HFFc6 (cell line): ENCODE measurements around the gene LYSMD3. TPM values are rescaled to one million over a fixed set of nuclear protein-coding genes. Genes with fewer than 3 reads are reported as not detected.

Source experiments
- DNase-seq: peaks from one replicate; pipeline ENCODE4 v3.0.0-alpha.2; 2018
- H3K27ac Mint-ChIP-seq: 2 replicates; pipeline ENCODE4 v1.8.0; 2020; ENCODE audit warnings: mild to moderate bottlenecking, mixed read lengths
- H3K27me3 Mint-ChIP-seq: 2 replicates; pipeline ENCODE4 v1.8.0; 2021; ENCODE audit warnings: mild to moderate bottlenecking, moderate library complexity, mixed read lengths; ENCODE audit not compliant: insufficient read depth
- H3K36me3 Mint-ChIP-seq: 2 replicates; pipeline ENCODE4 v1.8.0; 2021; ENCODE audit warnings: low read depth, mixed read lengths
- H3K4me1 Mint-ChIP-seq: 2 replicates; pipeline ENCODE4 v1.8.0; 2020; ENCODE audit warnings: low read depth, mixed read lengths
- H3K4me3 Mint-ChIP-seq: 2 replicates; pipeline ENCODE4 v1.8.0; 2020; ENCODE audit warnings: mild to moderate bottlenecking, moderate library complexity, mixed read lengths
- H3K9me3 Mint-ChIP-seq: 2 replicates; pipeline ENCODE4 v1.8.0; 2020; ENCODE audit warnings: mild to moderate bottlenecking, mixed read lengths
- total RNA-seq, 6 experiments: library from RNA; stranded (reverse); fragmentation: NEBNext Ultra II Directional; extraction: Animal tissue kit (Norgen Biotek cat#: 25700); gene quantifications; 2 replicates in 1 of 6; 3 replicates in 5 of 6; pipeline ENCODE4 v1.2.3, GENCODE V29; 2021
- TF ChIP-seq, protein P1 (sequence below): fragments of 200-600 bp; sonication (generic); IDR thresholded peaks from 2 replicates; pipeline ENCODE4 v1.5.0; 2021; ENCODE audit warnings: antibody characterized with exemption, mild to moderate bottlenecking

Gene LYSMD3
- total RNA-seq, 6 experiments from 2014 or later = 28.5 to 34.8 (median 31.6) TPM

DNA sequence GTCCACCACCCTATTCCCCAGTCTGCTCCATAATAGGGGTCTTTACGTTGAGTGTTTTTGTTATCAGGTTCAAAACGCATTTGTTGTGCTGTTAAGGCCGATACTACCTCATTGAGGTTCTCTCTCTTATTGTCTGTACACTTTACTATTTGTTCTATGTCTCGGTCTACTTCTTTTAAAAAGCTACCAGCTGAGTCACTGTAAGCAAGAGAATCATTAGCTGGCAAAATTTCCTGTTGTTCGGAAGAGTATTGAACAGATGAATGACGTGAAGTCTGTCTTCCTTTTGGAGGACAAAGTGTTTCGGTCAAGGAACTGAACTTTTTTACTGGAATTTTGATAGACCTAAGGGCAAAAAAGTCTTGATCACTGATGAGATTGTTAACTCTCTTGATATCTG lies 10.3 kb downstream of the LYSMD3 start:
- TF ChIP-seq, protein P1, sequence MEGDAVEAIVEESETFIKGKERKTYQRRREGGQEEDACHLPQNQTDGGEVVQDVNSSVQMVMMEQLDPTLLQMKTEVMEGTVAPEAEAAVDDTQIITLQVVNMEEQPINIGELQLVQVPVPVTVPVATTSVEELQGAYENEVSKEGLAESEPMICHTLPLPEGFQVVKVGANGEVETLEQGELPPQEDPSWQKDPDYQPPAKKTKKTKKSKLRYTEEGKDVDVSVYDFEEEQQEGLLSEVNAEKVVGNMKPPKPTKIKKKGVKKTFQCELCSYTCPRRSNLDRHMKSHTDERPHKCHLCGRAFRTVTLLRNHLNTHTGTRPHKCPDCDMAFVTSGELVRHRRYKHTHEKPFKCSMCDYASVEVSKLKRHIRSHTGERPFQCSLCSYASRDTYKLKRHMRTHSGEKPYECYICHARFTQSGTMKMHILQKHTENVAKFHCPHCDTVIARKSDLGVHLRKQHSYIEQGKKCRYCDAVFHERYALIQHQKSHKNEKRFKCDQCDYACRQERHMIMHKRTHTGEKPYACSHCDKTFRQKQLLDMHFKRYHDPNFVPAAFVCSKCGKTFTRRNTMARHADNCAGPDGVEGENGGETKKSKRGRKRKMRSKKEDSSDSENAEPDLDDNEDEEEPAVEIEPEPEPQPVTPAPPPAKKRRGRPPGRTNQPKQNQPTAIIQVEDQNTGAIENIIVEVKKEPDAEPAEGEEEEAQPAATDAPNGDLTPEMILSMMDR = no peak
- H3K27me3 Mint-ChIP-seq = no peaks in the 10 kb centered on the region
- no peak for DNase-seq
- H3K4me3 Mint-ChIP-seq = no peak overlapping the region
- peaks cover 30% of the 10 kb centered on the region for H3K4me1 Mint-ChIP-seq
- no peaks in the 10 kb centered on the region for H3K9me3 Mint-ChIP-seq
- peaks cover 53% of the 10 kb centered on the region for H3K36me3 Mint-ChIP-seq
- H3K27ac Mint-ChIP-seq = 0 out of 2 replicates have a peak overlapping the region, but pooled peaks have one; percentile 5

DNA sequence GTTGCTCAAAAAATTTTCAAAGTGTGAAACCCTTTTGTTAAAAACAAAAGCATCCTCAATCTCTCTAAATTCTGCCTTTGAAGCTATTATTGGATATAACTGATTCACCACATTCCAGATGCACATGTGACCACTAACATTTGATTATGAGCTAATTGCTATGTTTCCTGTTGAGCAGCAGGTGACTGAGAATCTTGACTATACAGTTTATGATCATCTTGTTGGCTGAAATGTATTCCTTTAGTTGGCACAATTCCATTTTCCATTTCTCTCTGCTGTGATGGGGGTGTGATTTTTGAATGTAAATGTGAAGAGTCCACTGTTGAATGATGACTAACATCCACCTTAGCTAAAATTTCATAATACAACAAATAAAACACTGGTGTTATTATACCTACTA lies 10.7 kb downstream of the LYSMD3 start:
- H3K4me3 Mint-ChIP-seq = peak overlapping the region; percentile 31
- no peaks in the 10 kb centered on the region for H3K9me3 Mint-ChIP-seq
- H3K4me1 Mint-ChIP-seq = peaks cover 26% of the 10 kb centered on the region
- peak overlapping the region; percentile 32; the same call in 1 of the 2 replicates for H3K27ac Mint-ChIP-seq
- DNase-seq = peak; percentile 18
- H3K36me3 Mint-ChIP-seq = peaks cover 53% of the 10 kb centered on the region
- H3K27me3 Mint-ChIP-seq = no peaks in the 10 kb centered on the region
- TF ChIP-seq, protein P1 = no peak

DNA sequence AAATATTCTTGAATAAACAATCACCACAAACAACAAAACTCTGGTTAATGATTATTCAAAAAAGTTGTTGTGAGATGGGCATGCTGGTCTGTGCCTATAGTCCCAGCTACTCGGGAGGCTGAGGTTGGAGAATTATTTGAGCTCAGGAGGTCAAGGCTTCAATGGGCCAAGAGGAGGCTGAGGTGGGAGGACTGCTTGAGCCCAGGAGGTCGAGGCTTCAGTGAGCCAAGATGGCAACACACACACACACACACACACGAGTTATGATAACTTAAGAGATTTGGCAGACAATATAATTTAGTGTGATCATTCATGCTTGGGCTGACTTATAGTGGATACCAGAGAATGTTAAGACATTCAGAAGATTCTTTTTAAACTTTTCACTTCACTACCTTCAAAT lies 14.9 kb downstream of the LYSMD3 start:
- Mint-ChIP-seq H3K4me3 (no peak overlapping the region), H3K36me3 (peaks cover 23% of the 10 kb centered on the region), H3K27me3 (no peaks in the 10 kb centered on the region), H3K27ac (no peak overlapping the region), H3K9me3 (no peaks in the 10 kb centered on the region), H3K4me1 (peaks cover 38% of the 10 kb centered on the region)
- DNase-seq = no peak
- TF ChIP-seq, protein P1 = no peak

DNA sequence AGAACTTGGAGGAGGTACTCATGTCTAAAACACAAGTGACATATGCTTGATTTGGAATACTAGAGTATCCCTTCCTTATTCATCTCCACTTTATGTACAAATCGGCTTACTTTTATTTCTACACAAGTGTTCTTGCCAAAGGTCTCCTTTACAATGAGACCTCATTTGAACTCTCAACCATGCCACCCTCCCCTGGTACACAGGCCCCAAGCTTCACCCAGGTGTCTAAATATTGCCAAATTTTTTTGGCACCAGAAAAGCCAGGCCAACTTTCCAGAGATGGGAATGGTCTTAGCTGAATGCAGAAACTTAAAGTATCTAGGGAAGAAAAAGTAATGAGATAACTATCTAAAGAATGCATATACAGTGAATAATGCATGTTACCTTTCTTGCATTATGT lies 18.9 kb downstream of the LYSMD3 start:
- Mint-ChIP-seq H3K27me3 (no peaks in the 10 kb centered on the region; the same call in 1 of the 2 replicates), H3K4me1 (peaks cover 27% of the 10 kb centered on the region), H3K4me3 (no peak overlapping the region), H3K27ac (no peak overlapping the region), H3K9me3 (no peaks in the 10 kb centered on the region), H3K36me3 (peaks cover 15% of the 10 kb centered on the region)
- DNase-seq = no peak
- TF ChIP-seq, protein P1 = no peak

DNA sequence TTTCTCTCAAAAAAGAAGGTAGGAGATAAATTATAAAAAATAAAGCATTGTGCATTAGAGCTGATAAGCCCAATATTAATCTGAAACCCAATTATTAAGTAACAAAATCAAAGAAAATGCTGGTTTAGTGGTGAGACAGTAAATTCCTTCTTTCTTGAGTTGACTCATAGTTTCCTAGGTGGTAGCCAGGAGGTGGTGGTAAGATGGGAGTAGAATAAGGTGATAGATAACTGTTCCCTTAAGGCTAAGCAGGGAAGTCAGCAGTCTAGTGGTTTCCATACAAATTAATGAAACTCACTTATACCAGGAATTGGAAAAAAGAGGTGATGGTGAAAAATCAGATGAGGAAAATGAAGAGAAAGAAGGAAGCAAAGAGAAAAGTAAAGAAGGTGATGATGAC lies 23.2 kb downstream of the LYSMD3 start:
- Mint-ChIP-seq H3K4me3 (no peak overlapping the region), H3K27ac (no peak overlapping the region), H3K36me3 (peaks cover 10% of the 10 kb centered on the region), H3K27me3 (no peaks in the 10 kb centered on the region; the same call in 1 of the 2 replicates), H3K9me3 (no peaks in the 10 kb centered on the region), H3K4me1 (peaks cover 38% of the 10 kb centered on the region)
- no peak for DNase-seq
- TF ChIP-seq, protein P1 = no peak

DNA sequence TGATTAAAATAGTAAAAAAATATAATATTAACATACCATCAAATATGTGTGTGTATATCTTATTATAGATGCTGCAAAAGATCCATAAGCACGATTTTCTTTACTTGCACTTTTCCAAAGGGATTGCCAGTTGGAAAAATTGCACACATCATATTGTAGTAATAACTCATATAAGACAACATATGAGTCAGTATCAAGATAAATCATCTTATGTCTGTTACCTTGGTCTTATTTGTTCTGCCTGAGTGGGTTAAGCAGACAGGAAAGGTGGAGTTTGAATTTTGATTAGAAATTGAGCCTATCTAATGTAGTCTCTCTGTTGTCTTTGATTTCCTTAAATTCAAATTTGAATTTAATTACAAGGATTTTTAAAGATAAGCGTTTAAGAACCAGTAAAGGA lies 24.6 kb downstream of the LYSMD3 start:
- H3K27me3 Mint-ChIP-seq = no peaks in the 10 kb centered on the region; the same call in 1 of the 2 replicates
- DNase-seq = no peak
- no peak overlapping the region for H3K27ac Mint-ChIP-seq
- no peaks in the 10 kb centered on the region for H3K9me3 Mint-ChIP-seq
- H3K4me1 Mint-ChIP-seq = peaks cover 28% of the 10 kb centered on the region
- TF ChIP-seq, protein P1 = no peak
- H3K36me3 Mint-ChIP-seq = peaks cover 9% of the 10 kb centered on the region
- H3K4me3 Mint-ChIP-seq = no peak overlapping the region
